Mucosa of descending colon (tissue), 3 donors: ENCODE measurements around the gene ASPG. TPM values are rescaled to one million over a fixed set of nuclear protein-coding genes. Genes with fewer than 3 reads are reported as not detected.

Source experiments
- ATAC-seq: fragments of 200-7000 bp; cut with Tn5 transposase; one replicate; pipeline ENCODE4 v1.9.1; 2020; ENCODE audit warnings: mild to moderate bottlenecking, moderate library complexity
- DNase-seq, 3 donors: peaks; one replicate each; pipeline ENCODE4 v3.0.0-alpha.2; 2020
- H3K36me3 ChIP-seq: fragments of 200-600 bp; one replicate; pipeline ENCODE4 v1.8.0; 2021; ENCODE audit warnings: low read depth, mild to moderate bottlenecking
- H3K4me1 ChIP-seq: fragments of 200-600 bp; one replicate; pipeline ENCODE4 v1.8.0; 2021; ENCODE audit warnings: low read depth, mild to moderate bottlenecking
- H3K4me3 ChIP-seq: fragments of 200-600 bp; one replicate; pipeline ENCODE4 v1.8.0; 2021; ENCODE audit warnings: mild to moderate bottlenecking
- H3K9me3 ChIP-seq: fragments of 200-600 bp; one replicate; pipeline ENCODE4 v1.8.0; 2021; ENCODE audit warnings: mild to moderate bottlenecking
- CTCF ChIP-seq: fragments of 200-600 bp; IDR thresholded peaks from one replicate; pipeline ENCODE4 v1.8.0; 2022; ENCODE audit warnings: antibody characterized with exemption, mild to moderate bottlenecking
- intact Hi-C, 2 donors: fragments of 100-400 bp; cut with DNase I in 1 of 2; cut with micrococcal nuclease in 1 of 2; formaldehyde crosslinking; loops; one replicate each; pipeline versions ENCODE4 v1.11.0 to v1.11.1; 2022; cut with DNase I, micrococcal nuclease
- total RNA-seq, 3 donors: library from RNA; stranded (reverse); fragmentation: NEBNext Ultra II Directional in 2 of 3; extraction: Animal tissue kit (Norgen Biotek cat#: 25700) in 2 of 3; gene quantifications; one replicate each; pipeline versions ENCODE4 v1.2.1 to v1.2.4, GENCODE V29; 2021 to 2023
- donor health status: DM: no; HTN: no; CAD: no; lungs with moderate emphysema.
- donor health status: DM: no; HTN: no; CAD: no.
- donor health status: DM: no; HTN: yes; CAD: no.

ASPG gene
- total RNA-seq, 3 donors from 2014 or later, result 2.1 to 15.0 (median 14.2) TPM

- Histone ChIP-seq H3K4me3 (no peak overlapping the region), H3K4me1 (no peaks in the 10 kb centered on the region), H3K9me3 (no peaks in the 10 kb centered on the region), H3K36me3 (no peaks in the 10 kb centered on the region)
- DNase-seq (no peak), ATAC-seq (no peak)
- intact Hi-C loops, result no loop called here
- no peak for TF ChIP-seq CTCF
Observed at GRCh38 chr14:104156142-104156541, 70.6 kb downstream of the ASPG start.

- Histone ChIP-seq H3K36me3 (no peaks in the 10 kb centered on the region), H3K9me3 (no peaks in the 10 kb centered on the region), H3K4me1 (no peaks in the 10 kb centered on the region), H3K4me3 (no peak overlapping the region)
- TF ChIP-seq CTCF, result no peak
- intact Hi-C loops, result no loop called here
- ATAC-seq, result no peak
- no peak for DNase-seq
Observed at GRCh38 chr14:104157016-104157928, 71.8 kb downstream of the ASPG start.

- H3K36me3 ChIP-seq, result no peaks in the 10 kb centered on the region
- H3K9me3 ChIP-seq, result no peaks in the 10 kb centered on the region
- intact Hi-C loops, result no loop called here
- no peaks in the 10 kb centered on the region for H3K4me1 ChIP-seq
- ATAC-seq (no peak), DNase-seq (no peak)
- H3K4me3 ChIP-seq, result no peak overlapping the region
- TF ChIP-seq CTCF, result no peak
Observed at GRCh38 chr14:104158827-104159798, 73.6 kb downstream of the ASPG start.

GRCh38 chr14:104159990-104160389 is 74.5 kb downstream of the ASPG start:
- ATAC-seq, result no peak
- Histone ChIP-seq H3K9me3 (no peaks in the 10 kb centered on the region), H3K4me3 (no peak overlapping the region), H3K36me3 (no peaks in the 10 kb centered on the region), H3K4me1 (no peaks in the 10 kb centered on the region)
- no peak for TF ChIP-seq CTCF
- DNase-seq, result no peak
- intact Hi-C loops, result no loop called here

GRCh38 chr14:104161602-104162367 is 76.3 kb downstream of the ASPG start:
- no peaks in the 10 kb centered on the region for H3K9me3 ChIP-seq
- intact Hi-C loops, result no loop called here
- no peak overlapping the region for H3K4me3 ChIP-seq
- no peak for ATAC-seq
- H3K36me3 ChIP-seq, result no peaks in the 10 kb centered on the region
- H3K4me1 ChIP-seq, result no peaks in the 10 kb centered on the region
- DNase-seq, result no peak
- TF ChIP-seq CTCF, result no peak
